ENCODE measurements around the gene PRKCE. TPM values are rescaled to one million over a fixed set of nuclear protein-coding genes. Genes with fewer than 3 reads are reported as not detected.

The PRKCE gene
- total RNA-seq: 10 to 100 TPM; 20.0 to 29.7 (median 25.2) TPM

DNA sequence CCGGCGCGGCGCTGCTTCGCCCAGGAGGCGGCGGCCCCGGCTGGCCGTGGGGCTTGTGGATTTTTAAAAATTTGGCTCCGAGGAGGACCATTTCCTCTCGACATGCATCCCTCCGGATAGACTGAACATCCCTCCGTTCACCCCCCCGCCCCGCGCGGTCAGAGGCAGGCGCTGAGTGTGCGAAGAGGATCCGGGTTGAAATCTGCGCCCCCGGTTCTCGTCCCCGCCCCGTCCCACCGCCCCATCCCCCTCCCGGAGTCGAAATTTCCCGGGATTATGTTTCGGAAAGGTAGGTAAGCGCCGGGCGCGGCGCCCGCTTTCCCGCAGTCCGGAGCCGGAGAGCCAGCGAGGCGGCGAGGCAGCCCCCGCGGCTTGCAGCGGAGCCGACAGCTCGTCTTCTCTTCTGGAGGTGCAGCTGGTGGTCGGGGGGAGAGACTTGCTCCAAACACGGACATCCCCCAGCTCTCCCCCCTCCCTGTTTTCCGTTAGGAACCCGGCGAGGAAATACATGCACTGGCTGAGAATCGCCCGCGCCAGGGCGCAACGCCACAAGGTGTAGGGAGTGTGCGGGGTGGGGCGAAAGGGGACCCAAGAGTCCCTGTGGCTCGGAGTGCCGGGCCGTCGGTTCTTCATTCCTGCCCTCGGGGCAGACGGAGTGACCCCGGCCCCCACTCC is at the start of gene PRKCE:
Gene PRKCE (plus strand): TSS at position 261 of the 675 bp plus-strand sequence.
- no peak for TF ChIP-seq POLR2A (IDR thresholded peaks at IDR 0.05)
- TF ChIP-seq, protein P1, sequence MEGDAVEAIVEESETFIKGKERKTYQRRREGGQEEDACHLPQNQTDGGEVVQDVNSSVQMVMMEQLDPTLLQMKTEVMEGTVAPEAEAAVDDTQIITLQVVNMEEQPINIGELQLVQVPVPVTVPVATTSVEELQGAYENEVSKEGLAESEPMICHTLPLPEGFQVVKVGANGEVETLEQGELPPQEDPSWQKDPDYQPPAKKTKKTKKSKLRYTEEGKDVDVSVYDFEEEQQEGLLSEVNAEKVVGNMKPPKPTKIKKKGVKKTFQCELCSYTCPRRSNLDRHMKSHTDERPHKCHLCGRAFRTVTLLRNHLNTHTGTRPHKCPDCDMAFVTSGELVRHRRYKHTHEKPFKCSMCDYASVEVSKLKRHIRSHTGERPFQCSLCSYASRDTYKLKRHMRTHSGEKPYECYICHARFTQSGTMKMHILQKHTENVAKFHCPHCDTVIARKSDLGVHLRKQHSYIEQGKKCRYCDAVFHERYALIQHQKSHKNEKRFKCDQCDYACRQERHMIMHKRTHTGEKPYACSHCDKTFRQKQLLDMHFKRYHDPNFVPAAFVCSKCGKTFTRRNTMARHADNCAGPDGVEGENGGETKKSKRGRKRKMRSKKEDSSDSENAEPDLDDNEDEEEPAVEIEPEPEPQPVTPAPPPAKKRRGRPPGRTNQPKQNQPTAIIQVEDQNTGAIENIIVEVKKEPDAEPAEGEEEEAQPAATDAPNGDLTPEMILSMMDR (IDR thresholded peaks at IDR 0.05): no peak
- H3K4me3 ChIP-seq: peak within 1 kb of the TSS; percentile 62 to 98 (median 97)

DNA sequence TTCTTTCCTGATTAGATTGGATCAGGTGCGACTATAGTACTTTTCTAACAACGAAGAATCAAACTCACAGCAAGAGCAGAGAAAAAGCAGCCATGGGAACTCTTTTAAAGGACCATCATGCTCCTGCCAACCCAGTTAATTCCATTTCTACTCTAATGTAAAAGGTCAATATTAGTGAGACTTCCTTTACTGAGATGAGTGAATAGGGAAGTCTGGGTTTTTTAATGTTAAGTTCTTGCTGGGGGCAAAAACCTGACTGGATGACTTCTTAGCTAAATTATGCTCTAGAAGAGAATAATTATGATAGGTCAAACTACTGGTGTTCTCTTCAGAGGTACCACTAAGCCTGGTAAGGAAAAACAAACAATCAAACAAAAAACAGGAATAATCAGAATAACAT is 48.9 kb upstream of the PRKCE start:
- Histone ChIP-seq H3K27me3 (no peaks in the 10 kb centered on the region), H3K4me3 (no peak overlapping the region), H3K4me1 (no peaks in the 10 kb centered on the region), H3K27ac (no peak overlapping the region), H3K36me3 (peaks cover 0 to 56% (median 0%) of the 10 kb centered on the region in 3 donors), H3K9me3 (no peaks in the 10 kb centered on the region)
- TF ChIP-seq, protein P1 (IDR thresholded peaks at IDR 0.05): no peak
- TF ChIP-seq POLR2A (IDR thresholded peaks at IDR 0.05): no peak
- DNase-seq: no peak

More for the DNA sequence above, at the start of gene PRKCE:
- no peaks in the 10 kb centered on the region for H3K36me3 ChIP-seq
- H3K27ac ChIP-seq: peak within 1 kb of the TSS; percentile 96 to 100 (median 100)
- peak; percentile 62 to 80 (median 79) for DNase-seq
- no peaks in the 10 kb centered on the region for H3K9me3 ChIP-seq
- no peaks in the 10 kb centered on the region for H3K27me3 ChIP-seq
- peaks cover 0 to 32% (median 0%) of the 10 kb centered on the region in 4 donors for H3K4me1 ChIP-seq

DNA sequence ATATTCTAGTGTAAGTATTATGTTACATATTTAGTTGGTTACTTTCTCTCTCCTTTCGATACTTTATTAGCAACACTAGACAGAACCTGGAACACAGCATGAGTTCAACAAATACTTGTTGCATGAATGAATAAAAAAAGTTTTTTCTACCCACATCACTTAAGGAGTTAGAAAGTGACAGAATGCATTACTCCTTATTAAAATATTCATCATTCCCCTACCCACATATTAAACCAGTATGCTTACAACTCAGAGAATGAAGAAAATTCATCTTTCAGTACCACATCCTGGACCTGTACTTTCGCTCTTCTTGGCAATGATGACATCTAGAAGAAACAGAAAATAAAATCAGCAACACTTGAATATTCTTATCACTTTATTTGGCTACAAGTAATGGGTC is 46.4 kb upstream of the PRKCE start:
- no peak for DNase-seq
- peaks cover 0 to 32% (median 0%) of the 10 kb centered on the region in 3 donors for H3K36me3 ChIP-seq
- H3K27me3 ChIP-seq: no peaks in the 10 kb centered on the region
- H3K4me1 ChIP-seq: peaks cover 0 to 4% (median 0%) of the 10 kb centered on the region in 4 donors
- no peaks in the 10 kb centered on the region for H3K9me3 ChIP-seq
- no peak overlapping the region for H3K27ac ChIP-seq
- no peak overlapping the region for H3K4me3 ChIP-seq
- TF ChIP-seq, protein P1 (IDR thresholded peaks at IDR 0.05): no peak
- no peak for TF ChIP-seq POLR2A (IDR thresholded peaks at IDR 0.05)

DNA sequence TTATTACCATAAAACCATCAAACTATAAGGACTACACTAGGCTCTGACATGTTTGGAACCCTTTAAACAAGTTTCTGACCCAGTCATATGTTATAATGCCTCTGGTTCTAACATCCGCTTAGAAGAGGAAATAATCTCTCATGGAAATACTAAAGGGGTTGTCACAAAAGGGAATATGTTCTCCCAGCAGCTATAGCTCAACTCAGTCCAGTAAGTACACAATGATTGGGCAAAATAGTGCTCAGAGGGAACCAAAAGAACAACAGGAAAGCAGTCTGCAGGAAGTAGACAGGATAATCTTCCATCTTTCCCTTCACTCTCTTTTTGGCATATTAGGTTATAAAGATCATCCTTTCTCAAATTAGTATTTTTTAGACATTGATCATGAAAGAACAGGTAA is 44.7 kb upstream of the PRKCE start:
- Histone ChIP-seq H3K27me3 (no peaks in the 10 kb centered on the region), H3K4me1 (peaks cover 0 to 10% (median 0%) of the 10 kb centered on the region in 4 donors), H3K27ac (no peak overlapping the region), H3K36me3 (peaks cover 0 to 17% (median 0%) of the 10 kb centered on the region in 3 donors), H3K9me3 (no peaks in the 10 kb centered on the region), H3K4me3 (no peak overlapping the region)
- TF ChIP-seq POLR2A (IDR thresholded peaks at IDR 0.05): no peak
- TF ChIP-seq, protein P1 (IDR thresholded peaks at IDR 0.05): no peak
- DNase-seq: no peak

DNA sequence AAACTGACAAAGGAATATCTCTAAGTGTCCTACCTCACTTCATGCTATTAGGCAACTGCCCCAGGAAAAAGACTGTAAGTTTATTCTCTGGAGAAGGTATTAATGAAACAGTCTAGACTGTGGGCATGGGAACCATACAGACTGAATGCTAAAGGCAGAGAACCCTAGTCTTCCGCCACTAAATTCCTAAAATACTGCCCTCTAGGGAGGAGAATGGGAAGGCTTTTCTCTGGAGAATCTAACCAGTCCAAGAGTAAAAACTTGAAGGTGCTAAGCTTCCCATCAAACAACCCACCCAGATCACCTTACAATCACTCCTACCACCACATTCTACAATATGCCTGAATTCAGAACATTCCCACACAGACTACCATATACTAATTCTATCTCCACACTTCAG is 43.8 kb upstream of the PRKCE start:
- Histone ChIP-seq H3K36me3 (peaks cover 0 to 10% (median 0%) of the 10 kb centered on the region in 3 donors), H3K4me1 (peaks cover 0 to 10% (median 0%) of the 10 kb centered on the region in 4 donors), H3K27ac (no peak overlapping the region), H3K9me3 (no peaks in the 10 kb centered on the region), H3K4me3 (no peak overlapping the region), H3K27me3 (no peaks in the 10 kb centered on the region)
- DNase-seq: no peak
- TF ChIP-seq, protein P1 (IDR thresholded peaks at IDR 0.05): peak in 3 of 6 experiments; percentile 5 to 37 (median 17)
- no peak for TF ChIP-seq POLR2A (IDR thresholded peaks at IDR 0.05)
